CD4-positive, alpha-beta T cell treated with Interleukin-17A for 1 hour (primary cell): Measurements from ENCODE around the gene APEH.

Experiments
- DNase-seq: peaks from one replicate; pipeline ENCODE4 v3.0.0-alpha.2; 2020

Gene APEH

DNA sequence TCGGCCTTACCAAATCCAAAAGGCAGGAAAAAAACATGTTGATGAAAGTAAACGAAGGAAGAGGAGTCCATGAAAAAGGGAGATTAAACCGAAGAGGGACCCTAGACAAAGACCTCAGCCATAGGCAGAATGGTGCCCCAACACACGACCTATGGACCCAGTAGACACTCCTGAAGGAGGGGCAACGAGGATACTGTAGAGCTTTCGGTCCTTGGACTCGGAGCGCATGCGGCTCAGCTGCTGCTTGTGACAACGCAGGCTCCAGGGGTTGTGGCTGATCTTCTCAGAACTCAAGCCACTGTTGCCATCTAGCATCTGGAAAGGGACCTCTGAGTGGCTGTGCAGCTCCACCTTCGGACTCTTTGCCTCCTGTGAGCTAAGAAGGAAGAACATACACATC is 58.4 kb downstream of the APEH start:
- no peak for DNase-seq

DNA sequence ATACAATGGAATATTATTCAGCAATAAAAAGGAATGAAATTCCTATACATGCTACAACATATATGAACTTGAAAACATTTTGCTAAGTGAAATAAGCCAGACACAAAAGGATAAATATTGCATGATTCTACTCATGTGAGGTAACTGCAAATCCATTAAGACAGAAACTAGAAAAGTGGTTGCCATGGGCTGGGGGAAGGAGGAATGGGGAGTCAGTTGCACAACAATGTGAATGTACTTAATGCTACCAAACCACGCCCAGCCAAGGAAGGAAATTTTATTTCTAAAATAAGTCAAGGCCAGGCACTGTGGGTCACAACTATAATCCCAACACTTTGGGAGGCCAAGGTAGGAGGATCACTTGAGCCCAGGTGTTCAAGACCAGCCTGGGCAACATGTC is 59.4 kb downstream of the APEH start:
- DNase-seq, result no peak
